ENCODE measurements around the gene LIMS4.
"Not testable (repeated sequence)": the region's sequence is repeated elsewhere in the genome, so short reads cannot be mapped to it uniquely, and the experiment has no call there.

LIMS4 gene

DNA sequence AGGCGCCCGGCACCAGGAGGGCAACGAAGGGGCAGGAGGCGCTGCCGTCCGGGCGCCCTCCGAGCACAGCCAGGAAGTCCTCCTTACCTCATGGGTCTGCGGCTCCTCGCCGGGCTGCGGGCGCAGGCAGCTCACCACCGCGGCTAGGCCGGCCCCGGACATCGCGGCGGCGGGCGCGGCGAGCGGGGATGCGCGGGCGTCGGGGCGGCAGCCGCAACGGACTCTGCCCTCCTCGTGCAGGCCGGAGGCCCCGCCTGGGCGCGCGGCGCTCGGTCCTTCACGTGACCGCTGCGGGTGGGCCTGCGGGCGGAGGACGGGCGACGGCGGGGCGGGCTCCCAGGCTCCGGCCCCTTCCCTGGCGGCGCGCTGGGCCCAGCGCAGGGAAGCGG lies 49.0 kb downstream of the LIMS4 start:
- not testable (repeated sequence) for H3K4me3 ChIP-seq (ENCODE audit: low read depth, low read length); H3K27ac ChIP-seq; H3K36me3 ChIP-seq; DNase-seq; H3K27me3 ChIP-seq (ENCODE audit: insufficient read depth, low read depth, severe bottlenecking); H3K9me3 ChIP-seq (ENCODE audit: severe bottlenecking)

- H3K4me3 ChIP-seq (ENCODE audit: low read depth, low read length); H3K36me3 ChIP-seq; DNase-seq; H3K9me3 ChIP-seq (ENCODE audit: severe bottlenecking); H3K27ac ChIP-seq; H3K27me3 ChIP-seq (ENCODE audit: insufficient read depth, low read depth, severe bottlenecking): not testable (repeated sequence)
Measured at GRCh38 chr2:110422852-110423573, 49.6 kb downstream of the LIMS4 start.

DNA sequence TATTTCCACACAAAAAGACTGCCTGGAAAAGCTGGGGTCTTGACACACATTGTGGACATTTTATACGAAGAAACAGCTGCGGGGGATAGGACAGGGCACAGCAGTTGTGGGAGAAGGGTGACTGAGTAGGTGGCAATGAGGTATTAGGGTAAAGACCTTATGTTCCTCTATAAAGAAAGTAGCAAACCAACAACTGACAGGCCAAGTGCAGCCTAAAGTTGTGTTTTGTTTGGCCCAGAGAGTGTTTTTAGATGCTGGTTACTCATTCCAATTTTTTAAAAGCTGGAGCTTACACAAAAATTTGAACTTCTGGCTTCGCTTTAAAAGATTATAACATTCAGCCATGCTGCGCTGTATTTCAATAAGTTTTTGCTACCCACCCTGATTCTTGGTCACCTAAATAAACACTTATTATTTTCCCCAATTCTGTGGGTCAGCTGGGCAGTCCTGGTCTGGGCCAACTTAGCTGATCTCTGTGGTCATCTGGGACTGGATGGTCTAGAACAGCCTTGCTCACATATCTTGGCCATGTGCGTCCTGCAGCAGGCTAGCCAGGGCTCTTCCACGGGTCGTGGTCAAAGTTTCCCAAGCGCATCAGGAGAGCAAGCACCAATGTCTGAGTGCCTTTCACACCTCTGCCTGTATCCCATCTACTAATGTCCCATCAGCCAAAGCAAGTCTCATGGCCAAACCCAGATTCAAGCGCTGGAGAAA lies 51.8 kb downstream of the LIMS4 start:
- H3K4me3 ChIP-seq (ENCODE audit: low read depth, low read length); H3K27me3 ChIP-seq (ENCODE audit: insufficient read depth, low read depth, severe bottlenecking); DNase-seq; H3K27ac ChIP-seq; H3K9me3 ChIP-seq (ENCODE audit: severe bottlenecking); H3K36me3 ChIP-seq: not testable (repeated sequence)

DNA sequence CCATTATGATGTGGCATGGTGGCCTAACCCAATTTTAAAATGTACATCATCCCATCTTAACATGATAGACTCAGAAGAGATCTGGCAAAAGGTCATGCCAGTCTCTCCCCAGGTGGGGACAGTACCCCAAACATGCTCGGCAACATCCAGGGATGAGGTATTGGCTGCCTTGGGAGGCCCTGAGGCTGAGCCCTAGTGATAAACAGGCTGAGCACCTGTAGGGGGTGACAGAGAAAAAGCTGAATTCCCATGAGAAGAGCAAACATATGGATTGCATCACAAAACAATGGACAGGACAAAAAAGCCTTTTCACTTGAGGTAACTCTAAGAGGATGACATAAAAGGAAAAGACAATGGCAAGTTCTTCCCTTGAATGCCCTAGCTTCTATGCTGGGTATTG lies 65.5 kb downstream of the LIMS4 start:
- H3K27me3 ChIP-seq (ENCODE audit: insufficient read depth, low read depth, severe bottlenecking); H3K4me3 ChIP-seq (ENCODE audit: low read depth, low read length); H3K27ac ChIP-seq; H3K36me3 ChIP-seq; H3K9me3 ChIP-seq (ENCODE audit: severe bottlenecking); DNase-seq: not testable (repeated sequence)

- not testable (repeated sequence) for H3K27ac ChIP-seq; DNase-seq; H3K27me3 ChIP-seq (ENCODE audit: insufficient read depth, low read depth, severe bottlenecking); H3K36me3 ChIP-seq; H3K4me3 ChIP-seq (ENCODE audit: low read depth, low read length); H3K9me3 ChIP-seq (ENCODE audit: severe bottlenecking)
Measured at GRCh38 chr2:110404988-110405387, 67.6 kb downstream of the LIMS4 start.

- H3K27me3 ChIP-seq (ENCODE audit: insufficient read depth, low read depth, severe bottlenecking); H3K9me3 ChIP-seq (ENCODE audit: severe bottlenecking); H3K27ac ChIP-seq; DNase-seq; H3K4me3 ChIP-seq (ENCODE audit: low read depth, low read length); H3K36me3 ChIP-seq: not testable (repeated sequence)
Measured at GRCh38 chr2:110404246-110404645, 68.4 kb downstream of the LIMS4 start.

DNA sequence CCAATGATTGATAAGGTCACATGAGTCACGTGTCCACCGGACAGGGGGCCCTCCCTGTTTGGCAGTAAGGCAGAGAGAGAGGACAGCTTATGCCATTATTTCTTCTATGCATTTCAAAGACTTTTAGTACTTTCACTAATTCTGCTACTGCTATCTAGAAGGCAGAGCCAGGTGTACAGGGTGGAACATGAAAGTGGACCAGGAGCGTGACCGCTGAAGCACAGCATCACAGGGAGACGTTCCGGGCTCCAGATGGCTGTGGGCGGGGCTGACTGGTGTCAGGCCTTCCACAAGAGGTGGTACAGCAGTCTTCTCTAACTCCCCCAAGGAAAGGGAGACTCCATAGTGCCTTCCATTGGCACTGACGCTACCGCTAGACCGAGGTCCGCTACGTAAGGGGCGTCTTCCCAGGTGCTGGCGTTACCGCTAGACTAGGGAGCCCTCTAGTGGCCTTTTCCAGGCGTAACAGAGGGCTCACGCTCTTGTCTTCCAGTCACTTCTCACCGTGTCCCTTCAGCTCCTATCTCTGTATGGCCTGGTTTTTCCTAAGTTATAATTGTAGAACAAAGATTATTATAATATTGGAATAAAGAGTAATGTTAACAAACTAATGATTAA lies 71.5 kb downstream of the LIMS4 start:
- not testable (repeated sequence) for H3K9me3 ChIP-seq (ENCODE audit: severe bottlenecking); DNase-seq; H3K27me3 ChIP-seq (ENCODE audit: insufficient read depth, low read depth, severe bottlenecking); H3K27ac ChIP-seq; H3K36me3 ChIP-seq; H3K4me3 ChIP-seq (ENCODE audit: low read depth, low read length)

GRCh38 chr2:110399378-110399777 lies 73.2 kb downstream of the LIMS4 start:
- H3K4me3 ChIP-seq (ENCODE audit: low read depth, low read length); H3K9me3 ChIP-seq (ENCODE audit: severe bottlenecking); H3K27ac ChIP-seq; DNase-seq; H3K27me3 ChIP-seq (ENCODE audit: insufficient read depth, low read depth, severe bottlenecking); H3K36me3 ChIP-seq: not testable (repeated sequence)

- not testable (repeated sequence) for H3K36me3 ChIP-seq; H3K27ac ChIP-seq; DNase-seq; H3K4me3 ChIP-seq (ENCODE audit: low read depth, low read length); H3K27me3 ChIP-seq (ENCODE audit: insufficient read depth, low read depth, severe bottlenecking); H3K9me3 ChIP-seq (ENCODE audit: severe bottlenecking)
Measured at GRCh38 chr2:110395990-110396389, 76.6 kb downstream of the LIMS4 start.
